ENCODE measurements around the gene SYT10.

GRCh38 chr12:33455096-33455495, 15.5 kb upstream of the SYT10 start:
- no peak for TF ChIP-seq NR2C2 (CRISPR knock-in tag; IDR thresholded peaks at IDR 0.05)
- no peak for TF ChIP-seq KAT7 (CRISPR knock-in tag; IDR thresholded peaks at IDR 0.05; ENCODE audit: borderline replicate concordance)
- TF ChIP-seq, protein P1, sequence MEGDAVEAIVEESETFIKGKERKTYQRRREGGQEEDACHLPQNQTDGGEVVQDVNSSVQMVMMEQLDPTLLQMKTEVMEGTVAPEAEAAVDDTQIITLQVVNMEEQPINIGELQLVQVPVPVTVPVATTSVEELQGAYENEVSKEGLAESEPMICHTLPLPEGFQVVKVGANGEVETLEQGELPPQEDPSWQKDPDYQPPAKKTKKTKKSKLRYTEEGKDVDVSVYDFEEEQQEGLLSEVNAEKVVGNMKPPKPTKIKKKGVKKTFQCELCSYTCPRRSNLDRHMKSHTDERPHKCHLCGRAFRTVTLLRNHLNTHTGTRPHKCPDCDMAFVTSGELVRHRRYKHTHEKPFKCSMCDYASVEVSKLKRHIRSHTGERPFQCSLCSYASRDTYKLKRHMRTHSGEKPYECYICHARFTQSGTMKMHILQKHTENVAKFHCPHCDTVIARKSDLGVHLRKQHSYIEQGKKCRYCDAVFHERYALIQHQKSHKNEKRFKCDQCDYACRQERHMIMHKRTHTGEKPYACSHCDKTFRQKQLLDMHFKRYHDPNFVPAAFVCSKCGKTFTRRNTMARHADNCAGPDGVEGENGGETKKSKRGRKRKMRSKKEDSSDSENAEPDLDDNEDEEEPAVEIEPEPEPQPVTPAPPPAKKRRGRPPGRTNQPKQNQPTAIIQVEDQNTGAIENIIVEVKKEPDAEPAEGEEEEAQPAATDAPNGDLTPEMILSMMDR (IDR thresholded peaks at IDR 0.05): no peak
- TF ChIP-seq ZNF671 (CRISPR knock-in tag; IDR thresholded peaks at IDR 0.05): no peak
- TF ChIP-seq MYBL2 (CRISPR knock-in tag; IDR thresholded peaks at IDR 0.05): no peak
- no peak for TF ChIP-seq ETV6 (CRISPR knock-in tag; IDR thresholded peaks at IDR 0.05)
- no peak for TF ChIP-seq ZNF121 (CRISPR knock-in tag; IDR thresholded peaks at IDR 0.05)
- no peak for TF ChIP-seq MAX (CRISPR knock-in tag; IDR thresholded peaks at IDR 0.05)
- no peak for TF ChIP-seq GABPB1 (CRISPR knock-in tag; IDR thresholded peaks at IDR 0.05)
- TF ChIP-seq ZNF396 (CRISPR knock-in tag; IDR thresholded peaks at IDR 0.05; ENCODE audit: borderline replicate concordance): no peak
- TF ChIP-seq CBFB (CRISPR knock-in tag; IDR thresholded peaks at IDR 0.05; ENCODE audit: low read depth): no peak
- no peak for TF ChIP-seq OVOL2 (CRISPR knock-in tag; IDR thresholded peaks at IDR 0.05; ENCODE audit: borderline replicate concordance)
- TF ChIP-seq TEAD4 (CRISPR knock-in tag; IDR thresholded peaks at IDR 0.05): no peak
- TF ChIP-seq ATF3 (CRISPR knock-in tag; conservative IDR thresholded peaks at IDR 0.05): no peak
